Right atrium auricular region (tissue), 2 donors: ENCODE results near the gene PCDHGA11. TPM values are rescaled to one million over a fixed set of nuclear protein-coding genes. Genes with fewer than 3 reads are reported as not detected.
"Not testable (repeated sequence)": the region's sequence is repeated elsewhere in the genome, so short reads cannot be mapped to it uniquely, and the experiment has no call there.

Experiments used
- DNase-seq: peaks from one replicate; pipeline ENCODE4 v3.0.0-alpha.2; 2019; ENCODE audit warnings: low spot score
- H3K27ac ChIP-seq, 2 donors: fragments of 200-600 bp; sonication (generic); 1 replicate in 1 of 2; 2 replicates in 1 of 2; pipeline ENCODE4 v1.5.1; 2016 to 2019
- H3K27me3 ChIP-seq, 2 donors: fragments of 200-600 bp; sonication (generic); one replicate each; pipeline versions ENCODE4 v1.5.1 to v1.6.0; 2017 to 2019
- H3K36me3 ChIP-seq: fragments of 200-600 bp; sonication (generic); one replicate; pipeline ENCODE4 v1.5.1; 2016
- H3K4me1 ChIP-seq, 2 donors: fragments of 200-600 bp; sonication (generic); one replicate each; pipeline versions ENCODE4 v1.5.1 to v1.6.0; 2017 to 2019
- H3K4me3 ChIP-seq, 2 donors: fragments of 200-600 bp; sonication (generic); 1 replicate in 1 of 2; 2 replicates in 1 of 2; pipeline ENCODE4 v1.5.1; 2017 to 2019; ENCODE audit warnings: mild to moderate bottlenecking in 1 of 2, moderate library complexity in 1 of 2
- H3K9me3 ChIP-seq, 2 donors: fragments of 200-600 bp; sonication (generic); one replicate each; pipeline ENCODE4 v1.5.1; 2019
- CTCF ChIP-seq, 2 donors: fragments of 200-600 bp; sonication (generic); IDR thresholded peaks; one replicate each; pipeline ENCODE4 v1.5.1; 2019; ENCODE audit warnings: antibody characterized with exemption in 2 of 2
- total RNA-seq, 2 donors: library from RNA; depleted of rRNA; stranded (reverse); fragments of >200 nt; gene quantifications; one replicate each; pipeline ENCODE4 v1.1.0, GENCODE V29; 2016

PCDHGA11 gene
- total RNA-seq, 2 donors from 2014 or later, result 3.0 to 4.5 TPM

- DNase-seq, result peak; percentile 73
These were observed 9.7 kb downstream of the PCDHGA11 start, which contains the start of gene PCDHGA12 for GRCh38 chr5:141430332-141431113. Gene PCDHGA12, plus strand, starts transcription at chr5:141430507. Its CDS starts 253 bp downstream, at chr5:141430760.

GRCh38 chr5:141431286-141431685, 10.4 kb downstream of the PCDHGA11 start:
- DNase-seq, result no peak
- Histone ChIP-seq H3K27me3 (no peaks in the 10 kb centered on the region), H3K36me3 (peaks cover 7% of the 10 kb centered on the region), H3K27ac (peak overlapping the region in 1 of 2 donors; percentile 4), H3K4me3 (peak overlapping the region; percentile 9 to 43), H3K4me1 (peaks cover 0 to 18% of the 10 kb centered on the region in 2 donors), H3K9me3 (peaks cover 8 to 90% of the 10 kb centered on the region in 2 donors)
- no peak for TF ChIP-seq CTCF (IDR thresholded peaks at IDR 0.05)

More at GRCh38 chr5:141430332-141431113, 9.7 kb downstream of the PCDHGA11 start, which contains the start of gene PCDHGA12:
- Histone ChIP-seq H3K36me3 (peaks cover 7% of the 10 kb centered on the region), H3K4me3 (peak within 1 kb of the TSS; percentile 9 to 43), H3K9me3 (peaks cover 6 to 90% of the 10 kb centered on the region in 2 donors), H3K27ac (peak within 1 kb of the TSS; percentile 4 to 23), H3K27me3 (no peaks in the 10 kb centered on the region), H3K4me1 (peaks cover 0 to 18% of the 10 kb centered on the region in 2 donors)
- peak in 1 of 2 donors; percentile 74 for TF ChIP-seq CTCF (IDR thresholded peaks at IDR 0.05)

GRCh38 chr5:141432308-141432707, 11.5 kb downstream of the PCDHGA11 start:
- not testable (repeated sequence) for DNase-seq, H3K4me3 ChIP-seq, H3K36me3 ChIP-seq, H3K27me3 ChIP-seq, H3K27ac ChIP-seq
- H3K4me1 ChIP-seq, result peaks cover 0 to 18% of the 10 kb centered on the region in 2 donors
- peaks cover 13 to 88% of the 10 kb centered on the region in 2 donors for H3K9me3 ChIP-seq

DNA sequence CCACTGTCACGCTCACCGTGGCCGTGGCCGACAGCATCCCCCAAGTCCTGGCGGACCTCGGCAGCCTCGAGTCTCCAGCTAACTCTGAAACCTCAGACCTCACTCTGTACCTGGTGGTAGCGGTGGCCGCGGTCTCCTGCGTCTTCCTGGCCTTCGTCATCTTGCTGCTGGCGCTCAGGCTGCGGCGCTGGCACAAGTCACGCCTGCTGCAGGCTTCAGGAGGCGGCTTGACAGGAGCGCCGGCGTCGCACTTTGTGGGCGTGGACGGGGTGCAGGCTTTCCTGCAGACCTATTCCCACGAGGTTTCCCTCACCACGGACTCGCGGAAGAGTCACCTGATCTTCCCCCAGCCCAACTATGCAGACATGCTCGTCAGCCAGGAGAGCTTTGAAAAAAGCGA, 11.9 kb downstream of the PCDHGA11 start:
- H3K27ac ChIP-seq, H3K36me3 ChIP-seq, H3K4me3 ChIP-seq, DNase-seq, H3K27me3 ChIP-seq: not testable (repeated sequence)
- H3K9me3 ChIP-seq, result peaks cover 11 to 87% of the 10 kb centered on the region in 2 donors
- peaks cover 0 to 18% of the 10 kb centered on the region in 2 donors for H3K4me1 ChIP-seq

DNA sequence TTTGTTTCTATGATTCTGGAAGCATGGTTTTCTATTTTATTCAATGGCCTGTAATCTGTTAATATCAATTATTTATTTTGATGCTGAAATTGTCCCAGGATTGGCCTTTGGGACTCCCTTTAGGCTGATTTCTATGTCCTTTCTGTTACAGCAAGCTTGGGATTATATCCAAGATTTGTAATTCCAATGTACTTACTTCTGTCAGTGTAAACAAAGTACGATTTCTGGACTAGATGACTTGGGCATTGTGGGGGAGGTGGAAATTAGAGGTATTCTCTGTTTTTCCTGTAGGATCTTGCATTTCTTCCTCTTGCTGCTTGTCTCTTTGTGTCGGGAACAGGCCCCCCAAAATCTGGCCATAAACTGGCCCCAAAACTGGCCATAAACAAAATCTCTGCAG, 13.2 kb downstream of the PCDHGA11 start:
- Histone ChIP-seq H3K27me3 (no peaks in the 10 kb centered on the region), H3K4me3 (no peak overlapping the region), H3K4me1 (peaks cover 0 to 18% of the 10 kb centered on the region in 2 donors), H3K36me3 (no peaks in the 10 kb centered on the region), H3K9me3 (peaks cover 7 to 74% of the 10 kb centered on the region in 2 donors), H3K27ac (no peak overlapping the region)
- no peak for TF ChIP-seq CTCF (IDR thresholded peaks at IDR 0.05)
- no peak for DNase-seq

- Histone ChIP-seq H3K27ac (no peak overlapping the region), H3K9me3 (peaks cover 11 to 79% of the 10 kb centered on the region in 2 donors), H3K4me1 (peaks cover 0 to 3% of the 10 kb centered on the region in 2 donors), H3K36me3 (no peaks in the 10 kb centered on the region), H3K27me3 (no peaks in the 10 kb centered on the region), H3K4me3 (no peak overlapping the region)
- no peak for TF ChIP-seq CTCF (IDR thresholded peaks at IDR 0.05)
- no peak for DNase-seq
These were observed 16.4 kb downstream of the PCDHGA11 start for GRCh38 chr5:141437221-141437620.
